PC-9 (cell line): Measurements from ENCODE around the gene CLIC1. TPM values are rescaled to one million over a fixed set of nuclear protein-coding genes. Genes with fewer than 3 reads are reported as not detected.

Source experiments
- BruUV-seq: library from RNA; stranded (reverse); fragments of 400-500 nt; replicated peaks from 2 replicates; lab custom pipeline; 2021; lab: Mats Ljungman, UMichigan
- CTCF ChIA-PET: fragments of 300-600 bp; sonication (Branson Sonifier 250); formaldehyde crosslinking; loops from one replicate; lab custom pipeline; 2022; ENCODE audit warnings: antibody characterized with exemption; lab: Charles Lee
- POLR2A ChIA-PET: fragments of 300-600 bp; sonication (Branson Sonifier 250); formaldehyde crosslinking; loops from one replicate; lab custom pipeline; 2022; ENCODE audit warnings: antibody characterized with exemption; ENCODE audit not compliant: unreplicated experiment; lab: Charles Lee
- DNase-seq, 2 experiments: peaks; one replicate each; pipeline versions ENCODE4 v3.0.0 to v3.0.0-alpha.2; 2015 to 2022; ENCODE audit warnings: mixed read lengths in 1 of 2
- H2AFZ ChIP-seq: fragments of 200-600 bp; sonication (generic); 2 replicates; pipeline ENCODE4 v1.8.1; 2017; ENCODE audit warnings: antibody characterized with exemption
- H3F3A ChIP-seq: fragments of 200-600 bp; sonication (generic); 2 replicates; pipeline ENCODE4 v1.8.1; 2017; ENCODE audit warnings: antibody characterized with exemption, mild to moderate bottlenecking, low read depth; ENCODE audit not compliant: insufficient read depth
- H3K27ac ChIP-seq: fragments of 200-600 bp; sonication (generic); 2 replicates; pipeline ENCODE4 v1.6.1; 2016; ENCODE audit warnings: mixed run types
- H3K27me3 ChIP-seq: fragments of 200-600 bp; sonication (generic); 2 replicates; pipeline ENCODE4 v1.6.1; 2016; ENCODE audit warnings: low read depth, mixed run types; ENCODE audit not compliant: insufficient read depth
- H3K36me3 ChIP-seq: fragments of 200-600 bp; sonication (generic); 2 replicates; pipeline ENCODE4 v1.6.1; 2016; ENCODE audit warnings: low read depth, mixed run types
- H3K4me1 ChIP-seq: fragments of 200-600 bp; sonication (generic); replicated peaks from 2 replicates; pipeline ENCODE4 v1.6.1; 2016; ENCODE audit warnings: mixed run types; ENCODE audit not compliant: insufficient read depth
- H3K4me2 ChIP-seq: fragments of 200-600 bp; sonication (generic); 2 replicates; pipeline ENCODE4 v1.6.1; 2017; ENCODE audit warnings: mixed run types
- H3K4me3 ChIP-seq: fragments of 200-600 bp; sonication (generic); 2 replicates; pipeline ENCODE4 v1.6.1; 2016; ENCODE audit warnings: mixed run types
- H3K79me2 ChIP-seq: fragments of 200-600 bp; sonication (generic); 2 replicates; pipeline ENCODE4 v1.6.1; 2017; ENCODE audit warnings: low read depth, mixed run types
- H3K9me2 ChIP-seq: fragments of 200-600 bp; sonication (generic); 2 replicates; pipeline ENCODE4 v1.8.1; 2017; ENCODE audit warnings: mild to moderate bottlenecking; ENCODE audit not compliant: insufficient read depth
- H3K9me3 ChIP-seq: fragments of 200-600 bp; sonication (generic); 2 replicates; pipeline ENCODE4 v1.8.1; 2016; ENCODE audit warnings: low read depth; ENCODE audit not compliant: insufficient read depth
- H4K20me1 ChIP-seq: fragments of 200-600 bp; sonication (generic); 2 replicates; pipeline ENCODE4 v1.8.1; 2017; ENCODE audit not compliant: insufficient read depth
- EZH2 ChIP-seq: fragments of 200-600 bp; sonication (generic); IDR thresholded peaks from 2 replicates; pipeline ENCODE4 v1.8.0; 2017; ENCODE audit warnings: antibody characterized with exemption, low read depth
- intact Hi-C: fragments of 100-400 bp; cut with micrococcal nuclease; formaldehyde crosslinking; loops from one replicate; pipeline ENCODE4 v1.10.0; 2022; ENCODE audit not compliant: unreplicated experiment
- total RNA-seq: library from RNA; stranded (reverse); gene quantifications from 2 replicates; pipeline ENCODE4 v1.2.3, GENCODE V29; 2021
- TF ChIP-seq, protein P1 (sequence below): fragments of 200-600 bp; sonication (generic); conservative IDR thresholded peaks from 2 replicates; pipeline ENCODE4 v1.6.1; 2017; ENCODE audit warnings: mixed run types, antibody characterized with exemption, mild to moderate bottlenecking, moderate library complexity

The CLIC1 gene
- total RNA-seq, 1 experiment from 2014 or later = 599 TPM

- Histone ChIP-seq H3K36me3 (peaks cover 27% of the 10 kb centered on the region), H2AFZ (peak overlapping the region; percentile 75), H3K4me3 (peak overlapping the region; percentile 86), H3K27ac (peak overlapping the region; percentile 73), H4K20me1 (peaks cover 21% of the 10 kb centered on the region; the same call in 1 of the 2 replicates), H3K9me3 (no peaks in the 10 kb centered on the region), H3K79me2 (peaks cover 57% of the 10 kb centered on the region), H3F3A (peaks cover 59% of the 10 kb centered on the region), H3K9me2 (no peaks in the 10 kb centered on the region), H3K4me2 (peak overlapping the region; percentile 83), H3K4me1 (peaks cover 44% of the 10 kb centered on the region), H3K27me3 (no peaks in the 10 kb centered on the region)
- intact Hi-C loops = loop anchor here (5.0 to 10.0 kb wide), 2 partner anchors 192 to 240 kb away; partner anchors contain the start of genes ATP6V1G2, DDX39B, MICB and NFKBIL1
- ChIA-PET POLR2A (interaction anchor here (0.5 to 1.5 kb wide), 7 partner anchors 9 to 161 kb away, joined by 3 to 6 read pairs (median 3); partner anchors contain the start of gene HSPA1B), CTCF (interaction anchor here (3.2 kb wide), 1 partner anchor 33 kb away, joined by 10 read pairs; no protein-coding TSS in a partner anchor)
- TSS peak; percentile 15 for BruUV-seq
- no peak for DNase-seq
- TF ChIP-seq EZH2 = no peak
- TF ChIP-seq, protein P1, sequence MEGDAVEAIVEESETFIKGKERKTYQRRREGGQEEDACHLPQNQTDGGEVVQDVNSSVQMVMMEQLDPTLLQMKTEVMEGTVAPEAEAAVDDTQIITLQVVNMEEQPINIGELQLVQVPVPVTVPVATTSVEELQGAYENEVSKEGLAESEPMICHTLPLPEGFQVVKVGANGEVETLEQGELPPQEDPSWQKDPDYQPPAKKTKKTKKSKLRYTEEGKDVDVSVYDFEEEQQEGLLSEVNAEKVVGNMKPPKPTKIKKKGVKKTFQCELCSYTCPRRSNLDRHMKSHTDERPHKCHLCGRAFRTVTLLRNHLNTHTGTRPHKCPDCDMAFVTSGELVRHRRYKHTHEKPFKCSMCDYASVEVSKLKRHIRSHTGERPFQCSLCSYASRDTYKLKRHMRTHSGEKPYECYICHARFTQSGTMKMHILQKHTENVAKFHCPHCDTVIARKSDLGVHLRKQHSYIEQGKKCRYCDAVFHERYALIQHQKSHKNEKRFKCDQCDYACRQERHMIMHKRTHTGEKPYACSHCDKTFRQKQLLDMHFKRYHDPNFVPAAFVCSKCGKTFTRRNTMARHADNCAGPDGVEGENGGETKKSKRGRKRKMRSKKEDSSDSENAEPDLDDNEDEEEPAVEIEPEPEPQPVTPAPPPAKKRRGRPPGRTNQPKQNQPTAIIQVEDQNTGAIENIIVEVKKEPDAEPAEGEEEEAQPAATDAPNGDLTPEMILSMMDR = no peak
Observed at GRCh38 chr6:31736768-31737314, 511 bp upstream of the CLIC1 start.

DNA sequence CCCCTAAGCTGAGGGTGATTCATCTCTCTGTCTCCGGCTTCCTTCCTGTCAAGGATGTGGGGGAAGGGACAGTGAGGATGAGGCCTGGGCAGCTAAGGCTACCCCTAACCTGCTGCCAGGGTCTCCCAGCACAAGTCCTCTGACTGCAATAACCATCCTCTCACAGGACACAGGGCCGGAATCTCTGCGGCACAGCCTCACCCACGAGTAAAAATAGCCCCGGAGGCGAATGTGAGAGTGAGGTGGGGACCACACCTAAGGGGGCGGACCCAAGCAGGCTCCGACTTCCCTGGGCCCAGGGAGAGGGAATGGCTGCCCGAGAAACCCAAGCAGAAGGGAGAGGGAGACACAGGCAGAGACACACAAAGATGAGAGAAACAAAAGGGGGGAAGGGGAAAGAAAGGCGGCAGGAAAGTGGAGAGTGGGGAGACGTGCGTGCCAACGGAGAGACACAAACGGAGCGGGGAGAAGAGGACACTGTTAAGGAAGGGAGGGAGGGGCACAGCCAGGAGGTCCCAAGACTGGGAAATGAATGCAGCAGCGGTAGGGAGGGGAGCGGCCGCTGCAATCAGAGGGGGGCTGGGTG lies 1.4 kb downstream of the CLIC1 start:
- Histone ChIP-seq H3K36me3 (peaks cover 37% of the 10 kb centered on the region), H3K79me2 (peaks cover 51% of the 10 kb centered on the region), H2AFZ (no peak overlapping the region), H3K27ac (peak overlapping the region; percentile 73), H3K4me3 (peak overlapping the region; percentile 86), H3K9me2 (no peaks in the 10 kb centered on the region), H3K4me1 (peaks cover 39% of the 10 kb centered on the region), H3K9me3 (no peaks in the 10 kb centered on the region), H3F3A (peaks cover 74% of the 10 kb centered on the region), H4K20me1 (peaks cover 29% of the 10 kb centered on the region), H3K4me2 (peak overlapping the region; percentile 83), H3K27me3 (no peaks in the 10 kb centered on the region)
- no peak for TF ChIP-seq EZH2
- TF ChIP-seq, protein P1 = no peak
- intact Hi-C loops = loop anchor here (2.0 to 10.0 kb wide), 3 partner anchors 58 to 238 kb away; partner anchors contain the start of genes ATP6V1G2, DDX39B, MICB and NFKBIL1
- peak; percentile 68 to 72 for DNase-seq
- no TSS peak for BruUV-seq
- POLR2A ChIA-PET = interaction anchor here (0.6 to 0.7 kb wide), 2 partner anchors 71 to 152 kb away, joined by 4 to 13 read pairs; no protein-coding TSS in a partner anchor
- CTCF ChIA-PET = interaction anchor here (0.5 to 0.6 kb wide), 2 partner anchors 35 to 43 kb away, joined by 3 to 9 read pairs; no protein-coding TSS in a partner anchor

DNA sequence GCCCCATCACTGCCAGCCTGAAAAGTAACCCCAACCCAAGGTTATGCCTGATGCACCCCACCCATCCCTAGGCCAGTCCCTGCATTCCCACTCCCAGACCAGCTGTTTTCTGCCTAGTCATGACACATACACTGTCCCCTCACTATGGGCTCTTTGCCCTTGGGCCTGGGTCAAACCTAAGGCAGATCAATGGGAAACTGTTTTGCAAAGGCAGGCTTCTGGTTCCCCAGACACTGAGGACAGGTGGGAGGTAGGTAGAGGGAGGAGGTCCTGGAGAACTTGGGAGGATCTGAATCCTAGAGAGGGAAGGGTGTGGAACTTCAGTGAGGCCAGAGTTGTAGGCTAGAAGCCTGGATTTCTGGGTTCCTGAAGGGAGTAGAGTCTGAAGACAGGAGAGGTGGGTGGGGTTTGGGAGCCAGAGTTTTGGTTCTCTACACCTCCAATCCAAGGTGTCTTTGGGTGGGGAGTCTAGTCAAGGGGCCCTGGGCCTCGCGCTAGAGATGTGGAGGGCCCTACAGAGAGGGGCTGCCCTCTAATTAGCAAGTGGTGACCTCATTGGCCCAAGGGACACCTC lies 2.0 kb downstream of the CLIC1 start:
- no TSS peak for BruUV-seq
- Histone ChIP-seq H2AFZ (no peak overlapping the region), H3K9me2 (no peaks in the 10 kb centered on the region), H3K27me3 (no peaks in the 10 kb centered on the region), H3F3A (peaks cover 75% of the 10 kb centered on the region), H4K20me1 (peaks cover 29% of the 10 kb centered on the region), H3K27ac (peak overlapping the region; percentile 73), H3K4me1 (peaks cover 38% of the 10 kb centered on the region), H3K4me2 (peak overlapping the region; percentile 83), H3K9me3 (no peaks in the 10 kb centered on the region), H3K79me2 (peaks cover 51% of the 10 kb centered on the region), H3K4me3 (peak overlapping the region; percentile 86), H3K36me3 (peaks cover 37% of the 10 kb centered on the region)
- TF ChIP-seq, protein P1 = no peak
- ChIA-PET CTCF (no interaction called here), POLR2A (interaction anchor here (0.6 kb wide), 1 partner anchor 153 kb away, joined by 4 read pairs; no protein-coding TSS in a partner anchor)
- intact Hi-C loops = loop anchor here (2.0 to 10.0 kb wide), 2 partner anchors 58 to 190 kb away; partner anchors contain the start of genes ATP6V1G2, DDX39B and NFKBIL1
- no peak for DNase-seq
